Liver (tissue), 9 donors: ENCODE results near the gene CDK17. TPM values are rescaled to one million over a fixed set of nuclear protein-coding genes. Genes with fewer than 3 reads are reported as not detected.

Experiments
- DNase-seq: peaks from one replicate; pipeline ENCODE4 v3.0.0-alpha.2; 2017; ENCODE audit warnings: low spot score
- H3K27ac ChIP-seq, 2 donors: one replicate each; pipeline ENCODE4 v1.7.0; 2013; ENCODE audit warnings: inconsistent platforms in 2 of 2, low read length in 2 of 2, control low read depth in 1 of 2, low read depth in 1 of 2, mild to moderate bottlenecking in 1 of 2
- H3K27me3 ChIP-seq, 4 donors: one replicate each; pipeline versions ENCODE4 v1.6.1 to v1.7.0; 2013; ENCODE audit warnings: low read length in 3 of 4, inconsistent platforms in 1 of 4, mild to moderate bottlenecking in 1 of 4, moderate library complexity in 1 of 4; ENCODE audit not compliant: control insufficient read depth in 4 of 4, insufficient read depth in 4 of 4
- H3K36me3 ChIP-seq, 4 donors: one replicate each; pipeline versions ENCODE4 v1.6.1 to v1.7.0; 2013; ENCODE audit warnings: low read length in 3 of 4, mild to moderate bottlenecking in 3 of 4, low read depth in 1 of 4, moderate library complexity in 1 of 4; ENCODE audit not compliant: control insufficient read depth in 4 of 4, insufficient read depth in 3 of 4
- H3K4me1 ChIP-seq, 4 donors: one replicate each; pipeline versions ENCODE4 v1.6.1 to v1.7.0; 2013; ENCODE audit warnings: low read length in 3 of 4, mild to moderate bottlenecking in 3 of 4, moderate library complexity in 1 of 4; ENCODE audit not compliant: control insufficient read depth in 4 of 4, insufficient read depth in 4 of 4
- H3K4me3 ChIP-seq, 3 donors: one replicate each; pipeline versions ENCODE4 v1.6.1 to v1.7.0; 2013; ENCODE audit warnings: low read length in 3 of 3, control low read depth in 1 of 3, low read depth in 1 of 3, mild to moderate bottlenecking in 1 of 3
- H3K9ac ChIP-seq, 2 donors: one replicate each; pipeline ENCODE4 v1.7.0; 2013; ENCODE audit warnings: low read length in 2 of 2, mild to moderate bottlenecking in 2 of 2, moderate library complexity in 2 of 2, control low read depth in 1 of 2, low read depth in 1 of 2
- H3K9me3 ChIP-seq, 4 donors: one replicate each; pipeline versions ENCODE4 v1.6.1 to v1.7.0; 2013; ENCODE audit warnings: low read length in 3 of 4; ENCODE audit not compliant: control insufficient read depth in 4 of 4
- CTCF ChIP-seq: fragments of 150-350 bp; IDR thresholded peaks from 2 replicates; pipeline ENCODE4 v1.5.1; 2017; ENCODE audit warnings: improper control_type of control experiment, low read depth, low read length; ENCODE audit not compliant: missing input control
- EGR1 ChIP-seq, 2 donors: IDR thresholded peaks; 2 replicates each; pipeline ENCODE4 v1.6.1; 2016 to 2018; ENCODE audit warnings: antibody characterized with exemption in 2 of 2, low read depth in 2 of 2
- FOXA1 ChIP-seq: IDR thresholded peaks from 2 replicates; pipeline ENCODE4 v1.6.1; 2016; ENCODE audit warnings: antibody characterized with exemption
- FOXA2 ChIP-seq: IDR thresholded peaks from 2 replicates; pipeline ENCODE4 v1.6.1; 2016; ENCODE audit warnings: antibody characterized with exemption
- GABPA ChIP-seq, 2 donors: IDR thresholded peaks in 1 of 2; conservative IDR thresholded peaks in 1 of 2; 2 replicates each; pipeline ENCODE4 v1.6.1; 2016; ENCODE audit warnings: antibody characterized with exemption in 2 of 2, mild to moderate bottlenecking in 1 of 2, moderate library complexity in 1 of 2
- HNF4A ChIP-seq, 2 donors: conservative IDR thresholded peaks; 2 replicates each; pipeline ENCODE4 v1.6.1; 2016; ENCODE audit warnings: antibody characterized with exemption in 2 of 2, mild to moderate bottlenecking in 2 of 2
- HNF4G ChIP-seq: IDR thresholded peaks from 2 replicates; pipeline ENCODE4 v1.6.1; 2016; ENCODE audit warnings: antibody characterized with exemption
- JUND ChIP-seq, 2 donors: IDR thresholded peaks; 2 replicates each; pipeline ENCODE4 v1.6.1; 2016; ENCODE audit warnings: antibody characterized with exemption in 2 of 2
- MAX ChIP-seq: IDR thresholded peaks from 2 replicates; pipeline ENCODE4 v1.6.1; 2016; ENCODE audit warnings: antibody characterized with exemption
- NR2F2 ChIP-seq: IDR thresholded peaks from 2 replicates; pipeline ENCODE4 v1.6.1; 2016; ENCODE audit warnings: antibody characterized with exemption
- REST ChIP-seq: IDR thresholded peaks from 2 replicates; pipeline ENCODE4 v1.6.1; 2016; ENCODE audit warnings: antibody characterized with exemption, mild to moderate bottlenecking
- RXRA ChIP-seq, 2 donors: IDR thresholded peaks; 2 replicates each; pipeline ENCODE4 v1.6.1; 2017 to 2018; ENCODE audit warnings: antibody characterized with exemption in 2 of 2, mild to moderate bottlenecking in 1 of 2
- SP1 ChIP-seq: IDR thresholded peaks from 2 replicates; pipeline ENCODE4 v1.6.1; 2018; ENCODE audit warnings: antibody characterized with exemption, mild to moderate bottlenecking
- TAF1 ChIP-seq: conservative IDR thresholded peaks from 2 replicates; pipeline ENCODE4 v1.6.1; 2016; ENCODE audit warnings: antibody characterized with exemption, mild to moderate bottlenecking
- YY1 ChIP-seq: IDR thresholded peaks from 2 replicates; pipeline ENCODE4 v1.6.1; 2016; ENCODE audit warnings: antibody characterized with exemption, mild to moderate bottlenecking
- ZBTB33 ChIP-seq: IDR thresholded peaks from 2 replicates; pipeline ENCODE4 v1.6.1; 2016; ENCODE audit warnings: antibody characterized with exemption
- WGBS: extraction: QIAGEN DNeasy Blood & Tissue Kit; methylation state at CpG from one replicate; pipeline ENCODE4 v1.1.7; 2013; 5-methylcytosine and 5-hydroxymethylcytosine counted together
- polyA plus RNA-seq, 2 donors: library from polyadenylated mRNA; stranded (reverse) in 1 of 2; unstranded in 1 of 2; fragments of 200-250 nt in 1 of 2; fragments of >200 nt in 1 of 2; fragmentation: Nextera tagmentation in 1 of 2; extraction: Ambion mirVana in 1 of 2; gene quantifications; one replicate each; pipeline versions ENCODE4 v1.2.1 to v1.2.3, GENCODE V29; 2013 to 2015
- total RNA-seq, 2 donors: library from RNA; depleted of rRNA; stranded (reverse); fragments of >200 nt; gene quantifications; one replicate each; pipeline ENCODE4 v1.2.3, GENCODE V29; 2014
- donor health status: healthy.
- donor health status: healthy.
- donor health status: healthy.
- donor health status: healthy.
- donor health status: healthy.

The CDK17 gene
- total and polyA plus RNA-seq, 4 donors, result 4.8 to 25.2 (median 14.9) TPM

- H3K9ac ChIP-seq, result no peak overlapping the region
- no peaks in the 10 kb centered on the region for H3K4me1 ChIP-seq
- no peak overlapping the region for H3K4me3 ChIP-seq
- peaks cover 0 to 2% (median 0%) of the 10 kb centered on the region in 4 donors for H3K36me3 ChIP-seq
- no peaks in the 10 kb centered on the region for H3K27me3 ChIP-seq
- no peak overlapping the region for H3K27ac ChIP-seq
- DNase-seq, result no peak
- no peaks in the 10 kb centered on the region for H3K9me3 ChIP-seq
- TF ChIP-seq MAX, result no peak
- TF ChIP-seq NR2F2, result no peak
These were observed 86.6 kb downstream of the CDK17 start for GRCh38 chr12:96313606-96314005.

GRCh38 chr12:96311191-96311590 is 89.0 kb downstream of the CDK17 start:
- WGBS, result 99% methylated on average over 1 of the region's 1 CpG
- H3K4me1 ChIP-seq, result no peaks in the 10 kb centered on the region
- peaks cover 0 to 2% (median 0%) of the 10 kb centered on the region in 4 donors for H3K36me3 ChIP-seq
- no peak for DNase-seq
- no peak for TF ChIP-seq EGR1 (IDR thresholded peaks at IDR 0.05; ENCODE audit: low read depth in 2 of 2)
- TF ChIP-seq GABPA (IDR thresholded peaks at IDR 0.05 in 1 of 2, conservative IDR thresholded peaks at IDR 0.05 in 1 of 2), result no peak
- no peak for TF ChIP-seq CTCF
- no peak for TF ChIP-seq YY1
- TF ChIP-seq TAF1, result no peak
- no peak for TF ChIP-seq JUND (IDR thresholded peaks at IDR 0.05)
- TF ChIP-seq HNF4A (conservative IDR thresholded peaks at IDR 0.05), result no peak
- TF ChIP-seq RXRA (IDR thresholded peaks at IDR 0.05), result no peak
- TF ChIP-seq FOXA1, result no peak
- no peak for TF ChIP-seq HNF4G
- TF ChIP-seq SP1, result no peak
- no peak for TF ChIP-seq ZBTB33
- TF ChIP-seq REST, result no peak
- TF ChIP-seq MAX, result no peak
- TF ChIP-seq FOXA2, result no peak
- H3K27ac ChIP-seq, result no peak overlapping the region
- H3K27me3 ChIP-seq, result no peaks in the 10 kb centered on the region
- H3K9me3 ChIP-seq, result no peaks in the 10 kb centered on the region
- no peak overlapping the region for H3K4me3 ChIP-seq
- H3K9ac ChIP-seq, result no peak overlapping the region
